SK-N-SH (cell line): ENCODE results near the gene CHMP1B. TPM values are rescaled to one million over a fixed set of nuclear protein-coding genes. Genes with fewer than 3 reads are reported as not detected.

Experiments used
- CTCF ChIA-PET: fragments of 300-600, 350-600 bp; formaldehyde crosslinking; extraction: SDS; loops from one replicate; lab custom pipeline; 2021; lab: Yijun Ruan, JAX
- POLR2A ChIA-PET: fragments of 350-600 bp; sonication (Branson Sonifier 250); formaldehyde crosslinking; extraction: SDS; loops from one replicate; lab custom pipeline; 2020; ENCODE audit warnings: antibody characterized with exemption, inconsistent platforms; lab: Yijun Ruan, JAX
- DNase-seq: peaks from one replicate; pipeline ENCODE4 v3.0.0; 2012
- H2AFZ ChIP-seq: fragments of 200-600 bp; sonication (generic); 2 replicates; pipeline ENCODE4 v1.8.1; 2016; ENCODE audit warnings: antibody characterized with exemption, mild to moderate bottlenecking, low read depth
- H3F3A ChIP-seq: fragments of 200-600 bp; sonication (generic); replicated peaks from 2 replicates; pipeline ENCODE3; 2016; ENCODE audit warnings: antibody characterized with exemption, mild to moderate bottlenecking; ENCODE audit not compliant: insufficient read depth
- H3K27ac ChIP-seq, 2 experiments: fragments of 200-500 bp in 1 of 2; fragments of 200-600 bp in 1 of 2; sonication (Bioruptor generic) in 1 of 2; sonication (generic), shearing (Covaris generic) in 1 of 2; 2 replicates each; pipeline versions ENCODE4 v1.5.1 to v1.6.1; 2014 to 2016; ENCODE audit warnings: low read depth in 2 of 2, inconsistent platforms in 1 of 2, low read length in 1 of 2, mild to moderate bottlenecking in 1 of 2, mixed read lengths in 1 of 2
- H3K27me3 ChIP-seq: fragments of 200-600 bp; sonication (generic), shearing (Covaris generic); 2 replicates; pipeline ENCODE4 v1.6.1; 2016; ENCODE audit warnings: mixed run types; ENCODE audit not compliant: insufficient read depth
- H3K36me3 ChIP-seq, 2 experiments: fragments of 200-500 bp in 1 of 2; fragments of 200-600 bp in 1 of 2; sonication (Bioruptor generic) in 1 of 2; sonication (generic) in 1 of 2; replicated peaks in 1 of 2; 2 replicates each; pipeline versions ENCODE3 to v1.5.1; 2014 to 2016; ENCODE audit warnings: low read length in 1 of 2, mild to moderate bottlenecking in 1 of 2; ENCODE audit not compliant: insufficient read depth in 2 of 2, control insufficient read depth in 1 of 2
- H3K4me1 ChIP-seq, 2 experiments: fragments of 200-500 bp in 1 of 2; fragments of 200-600 bp in 1 of 2; sonication (Bioruptor generic) in 1 of 2; sonication (generic), shearing (Covaris generic) in 1 of 2; 2 replicates each; pipeline versions ENCODE4 v1.5.1 to v1.6.1; 2014 to 2016; ENCODE audit warnings: low read depth in 1 of 2, low read length in 1 of 2, mixed run types in 1 of 2; ENCODE audit not compliant: insufficient read depth in 2 of 2, control insufficient read depth in 1 of 2
- H3K4me2 ChIP-seq: fragments of 200-600 bp; sonication (generic), shearing (Covaris generic); 2 replicates; pipeline ENCODE4 v1.6.1; 2017; ENCODE audit warnings: mixed run types
- H3K4me3 ChIP-seq, 2 experiments: fragments of 200-500 bp in 1 of 2; fragments of 200-600 bp in 1 of 2; sonication (Bioruptor generic) in 1 of 2; sonication (generic), shearing (Covaris generic) in 1 of 2; 2 replicates each; pipeline versions ENCODE4 v1.5.1 to v1.8.1; 2014 to 2016; ENCODE audit warnings: low read depth in 2 of 2, inconsistent platforms in 1 of 2, low read length in 1 of 2, mild to moderate bottlenecking in 1 of 2, mixed read lengths in 1 of 2, moderate library complexity in 1 of 2
- H3K79me2 ChIP-seq: fragments of 200-600 bp; sonication (generic); 2 replicates; pipeline ENCODE4 v1.8.1; 2017; ENCODE audit warnings: mild to moderate bottlenecking; ENCODE audit not compliant: insufficient read depth
- H3K9ac ChIP-seq: fragments of 200-600 bp; sonication (generic); 2 replicates; pipeline ENCODE4 v1.6.1; 2017; ENCODE audit warnings: mixed run types
- H3K9me2 ChIP-seq: fragments of 200-600 bp; sonication (generic); 2 replicates; pipeline ENCODE4 v1.6.1; 2017; ENCODE audit warnings: mixed run types
- H3K9me3 ChIP-seq: fragments of 200-600 bp; sonication (generic); 2 replicates; pipeline ENCODE4 v1.6.1; 2017; ENCODE audit warnings: mixed run types, mild to moderate bottlenecking, moderate library complexity
- H4K20me1 ChIP-seq: fragments of 200-600 bp; sonication (generic); 2 replicates; pipeline ENCODE4 v1.6.1; 2017; ENCODE audit warnings: mild to moderate bottlenecking, mixed run types; ENCODE audit not compliant: insufficient read depth
- CHD2 ChIP-seq: fragments of 150-350 bp; IDR thresholded peaks from 2 replicates; pipeline ENCODE4 v1.6.1; 2018; ENCODE audit warnings: low read length; ENCODE audit not compliant: partially characterized antibody
- EP300 ChIP-seq, 2 experiments: IDR thresholded peaks; 2 replicates each; pipeline versions ENCODE4 v1.4.0 to v1.6.1; 2012; ENCODE audit warnings: borderline replicate concordance in 1 of 2, low read depth in 1 of 2, low read length in 1 of 2
- EZH2phosphoT487 ChIP-seq: fragments of 200-600 bp; sonication (generic); IDR thresholded peaks from 2 replicates; pipeline ENCODE4 v1.6.1; 2017; ENCODE audit warnings: low read depth, mixed run types, mild to moderate bottlenecking, antibody characterized with exemption, moderate library complexity, borderline replicate concordance
- FOXJ3 ChIP-seq: sonication (generic); formaldehyde crosslinking; IDR thresholded peaks from 2 replicates; pipeline ENCODE4 v1.5.1; 2020; ENCODE audit warnings: mild to moderate bottlenecking, missing genetic modification reagents
- MXI1 ChIP-seq: IDR thresholded peaks from 2 replicates; pipeline ENCODE4 v1.6.1; 2012; ENCODE audit warnings: mild to moderate bottlenecking, low read depth, low read length, improper control_type of control experiment
- NFIC ChIP-seq: IDR thresholded peaks from 2 replicates; pipeline ENCODE4 v1.4.0; 2012; ENCODE audit warnings: borderline replicate concordance
- RAD21 ChIP-seq: IDR thresholded peaks from 2 replicates; pipeline ENCODE4 v1.6.1; 2012; ENCODE audit warnings: mild to moderate bottlenecking, low read length
- RFX5 ChIP-seq: IDR thresholded peaks from 2 replicates; pipeline ENCODE4 v1.6.1; 2012; ENCODE audit warnings: mild to moderate bottlenecking, improper control_type of control experiment, low read length
- TCF12 ChIP-seq: IDR thresholded peaks from 2 replicates; pipeline ENCODE4 v1.4.0; 2012
- TEAD4 ChIP-seq: IDR thresholded peaks from 2 replicates; pipeline ENCODE4 v1.4.0; 2012; ENCODE audit warnings: mild to moderate bottlenecking, borderline replicate concordance; ENCODE audit not compliant: insufficient read depth
- WGBS: methylation state at CpG from one replicate; pipeline ENCODE4 v1.1.6; 2017; ENCODE audit warnings: low lambda C conversion rate; 5-methylcytosine and 5-hydroxymethylcytosine counted together
- polyA plus RNA-seq, 3 experiments: library from polyadenylated mRNA; depleted of rRNA; stranded (reverse); fragments of >200 nt; gene quantifications; 2 replicates each; pipeline ENCODE4 v1.2.3, GENCODE V29; 2012
- TF ChIP-seq, protein P1 (sequence below): fragments of 200-600 bp; sonication (generic); IDR thresholded peaks from 2 replicates; pipeline ENCODE4 v1.6.1; 2017; ENCODE audit warnings: antibody characterized with exemption, mild to moderate bottlenecking, moderate library complexity
- TF ChIP-seq, protein P2 (sequence below): IDR thresholded peaks from 2 replicates; pipeline ENCODE4 v1.6.1; 2012; ENCODE audit warnings: mild to moderate bottlenecking, low read depth, low read length, moderate library complexity
- TF ChIP-seq, protein P3 (sequence below): IDR thresholded peaks from 2 replicates; pipeline ENCODE4 v1.4.0; 2012; ENCODE audit warnings: low read depth, borderline replicate concordance

CHMP1B gene
- polyA plus RNA-seq, 1 of the 3 experiments (the other 2 are of a cell fraction) = 52.4 TPM

DNA sequence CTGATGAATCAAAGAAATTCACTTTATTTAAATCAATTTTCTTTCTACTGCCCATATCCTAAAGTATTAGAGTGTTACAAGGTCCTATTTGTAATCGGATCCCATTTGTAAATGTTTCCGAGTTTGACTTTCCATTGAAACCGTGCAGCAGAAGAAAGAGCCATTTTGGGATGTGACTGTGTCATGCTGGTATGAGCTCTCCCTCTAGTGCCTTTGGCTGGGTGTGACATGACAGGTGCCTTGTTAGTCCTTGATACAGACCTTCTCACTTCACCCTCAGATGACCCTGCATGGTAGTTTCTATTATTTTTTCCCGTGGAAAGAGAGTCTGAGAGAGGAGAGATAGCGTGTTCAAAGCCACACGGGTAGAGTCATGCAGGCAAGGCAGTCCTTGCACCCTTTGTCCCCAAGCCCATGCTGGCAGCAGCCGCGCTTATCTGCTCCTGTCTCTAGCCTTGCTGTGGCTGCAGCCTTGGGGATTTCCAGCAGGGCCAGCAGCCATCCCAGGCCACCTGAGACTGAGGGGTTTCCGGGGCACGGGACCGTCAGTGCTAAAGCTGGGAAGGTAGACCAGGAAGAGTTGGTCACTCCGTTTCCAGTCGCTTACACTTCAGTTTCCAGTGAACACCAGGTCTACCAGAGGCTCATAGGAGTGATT lies 21.4 kb downstream of the CHMP1B start:
- ChIA-PET CTCF (interaction anchor here (1.1 kb wide), 1 partner anchor 33 kb away, joined by 3 read pairs; no protein-coding TSS in a partner anchor), POLR2A (no interaction called here)
- Histone ChIP-seq H3K4me2 (no peak overlapping the region), H3K9ac (no peak overlapping the region), H3K4me1 (no peaks in the 10 kb centered on the region), H3K36me3 (no peaks in the 10 kb centered on the region), H2AFZ (no peak overlapping the region), H3K9me3 (no peaks in the 10 kb centered on the region), H3F3A (no peaks in the 10 kb centered on the region), H3K27ac (no peak overlapping the region), H3K9me2 (no peaks in the 10 kb centered on the region), H3K4me3 (no peak overlapping the region), H4K20me1 (no peaks in the 10 kb centered on the region), H3K79me2 (no peaks in the 10 kb centered on the region), H3K27me3 (peaks cover 15% of the 10 kb centered on the region; the same call in 1 of the 2 replicates)
- no peak for DNase-seq
- WGBS = 14% methylated on average over 13 of the region's 13 CpGs
- TF ChIP-seq, protein P1, sequence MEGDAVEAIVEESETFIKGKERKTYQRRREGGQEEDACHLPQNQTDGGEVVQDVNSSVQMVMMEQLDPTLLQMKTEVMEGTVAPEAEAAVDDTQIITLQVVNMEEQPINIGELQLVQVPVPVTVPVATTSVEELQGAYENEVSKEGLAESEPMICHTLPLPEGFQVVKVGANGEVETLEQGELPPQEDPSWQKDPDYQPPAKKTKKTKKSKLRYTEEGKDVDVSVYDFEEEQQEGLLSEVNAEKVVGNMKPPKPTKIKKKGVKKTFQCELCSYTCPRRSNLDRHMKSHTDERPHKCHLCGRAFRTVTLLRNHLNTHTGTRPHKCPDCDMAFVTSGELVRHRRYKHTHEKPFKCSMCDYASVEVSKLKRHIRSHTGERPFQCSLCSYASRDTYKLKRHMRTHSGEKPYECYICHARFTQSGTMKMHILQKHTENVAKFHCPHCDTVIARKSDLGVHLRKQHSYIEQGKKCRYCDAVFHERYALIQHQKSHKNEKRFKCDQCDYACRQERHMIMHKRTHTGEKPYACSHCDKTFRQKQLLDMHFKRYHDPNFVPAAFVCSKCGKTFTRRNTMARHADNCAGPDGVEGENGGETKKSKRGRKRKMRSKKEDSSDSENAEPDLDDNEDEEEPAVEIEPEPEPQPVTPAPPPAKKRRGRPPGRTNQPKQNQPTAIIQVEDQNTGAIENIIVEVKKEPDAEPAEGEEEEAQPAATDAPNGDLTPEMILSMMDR = peak; percentile 53
- TF ChIP-seq FOXJ3 (CRISPR knock-in tag) = no peak
- TF ChIP-seq RAD21 = peak; percentile 61

DNA sequence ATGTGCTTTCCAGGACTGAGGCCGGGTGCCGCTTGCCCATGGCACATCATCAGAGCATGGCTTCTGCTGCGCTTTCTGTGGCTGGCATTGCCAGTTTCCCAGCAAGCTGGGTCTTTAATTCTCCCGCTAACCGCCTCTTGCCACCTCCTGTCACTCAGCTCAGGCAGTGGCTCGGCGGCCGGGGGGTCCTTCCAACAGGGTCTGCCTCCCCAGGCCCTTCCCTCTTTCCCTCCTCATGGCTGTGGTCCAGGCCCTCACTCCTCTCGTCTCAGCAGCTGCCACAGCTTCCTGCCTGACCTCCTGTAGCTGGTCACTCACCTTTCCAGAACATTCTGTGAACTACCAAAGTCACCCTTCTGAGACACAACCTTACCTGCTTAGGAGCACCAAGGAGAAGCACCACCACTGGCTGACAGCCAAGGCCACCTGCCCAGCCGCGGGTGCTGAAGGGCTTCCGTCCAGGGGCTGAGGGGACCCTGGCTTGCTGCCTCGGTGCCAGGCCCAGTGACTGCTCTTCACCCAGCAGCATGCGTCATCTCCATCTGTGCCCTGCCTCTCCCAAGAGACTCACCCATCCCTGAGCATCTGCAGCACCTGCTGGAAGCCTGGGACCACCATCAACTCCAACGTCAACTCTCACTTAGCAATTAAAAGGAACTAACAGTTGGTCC lies 22.6 kb downstream of the CHMP1B start:
- no peak for DNase-seq
- peaks cover 15% of the 10 kb centered on the region; the same call in 1 of the 2 replicates for H3K27me3 ChIP-seq
- no peaks in the 10 kb centered on the region for H4K20me1 ChIP-seq
- no peaks in the 10 kb centered on the region for H3K36me3 ChIP-seq
- no peak overlapping the region for H2AFZ ChIP-seq
- H3K4me1 ChIP-seq = no peaks in the 10 kb centered on the region
- no peak overlapping the region for H3K27ac ChIP-seq
- no peaks in the 10 kb centered on the region for H3K9me3 ChIP-seq
- no peaks in the 10 kb centered on the region for H3K79me2 ChIP-seq
- TF ChIP-seq, protein P2, sequence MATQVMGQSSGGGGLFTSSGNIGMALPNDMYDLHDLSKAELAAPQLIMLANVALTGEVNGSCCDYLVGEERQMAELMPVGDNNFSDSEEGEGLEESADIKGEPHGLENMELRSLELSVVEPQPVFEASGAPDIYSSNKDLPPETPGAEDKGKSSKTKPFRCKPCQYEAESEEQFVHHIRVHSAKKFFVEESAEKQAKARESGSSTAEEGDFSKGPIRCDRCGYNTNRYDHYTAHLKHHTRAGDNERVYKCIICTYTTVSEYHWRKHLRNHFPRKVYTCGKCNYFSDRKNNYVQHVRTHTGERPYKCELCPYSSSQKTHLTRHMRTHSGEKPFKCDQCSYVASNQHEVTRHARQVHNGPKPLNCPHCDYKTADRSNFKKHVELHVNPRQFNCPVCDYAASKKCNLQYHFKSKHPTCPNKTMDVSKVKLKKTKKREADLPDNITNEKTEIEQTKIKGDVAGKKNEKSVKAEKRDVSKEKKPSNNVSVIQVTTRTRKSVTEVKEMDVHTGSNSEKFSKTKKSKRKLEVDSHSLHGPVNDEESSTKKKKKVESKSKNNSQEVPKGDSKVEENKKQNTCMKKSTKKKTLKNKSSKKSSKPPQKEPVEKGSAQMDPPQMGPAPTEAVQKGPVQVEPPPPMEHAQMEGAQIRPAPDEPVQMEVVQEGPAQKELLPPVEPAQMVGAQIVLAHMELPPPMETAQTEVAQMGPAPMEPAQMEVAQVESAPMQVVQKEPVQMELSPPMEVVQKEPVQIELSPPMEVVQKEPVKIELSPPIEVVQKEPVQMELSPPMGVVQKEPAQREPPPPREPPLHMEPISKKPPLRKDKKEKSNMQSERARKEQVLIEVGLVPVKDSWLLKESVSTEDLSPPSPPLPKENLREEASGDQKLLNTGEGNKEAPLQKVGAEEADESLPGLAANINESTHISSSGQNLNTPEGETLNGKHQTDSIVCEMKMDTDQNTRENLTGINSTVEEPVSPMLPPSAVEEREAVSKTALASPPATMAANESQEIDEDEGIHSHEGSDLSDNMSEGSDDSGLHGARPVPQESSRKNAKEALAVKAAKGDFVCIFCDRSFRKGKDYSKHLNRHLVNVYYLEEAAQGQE = no peak
- TF ChIP-seq CHD2 (no peak), EZH2phosphoT487 (no peak), TEAD4 (no peak), RAD21 (no peak), NFIC (no peak), MXI1 (no peak), EP300 (IDR thresholded peaks at IDR 0.05; ENCODE audit: borderline replicate concordance in 1 of 2, low read depth in 1 of 2, low read length in 1 of 2) (no peak), TCF12 (no peak), RFX5 (no peak)
- TF ChIP-seq, protein P3, sequence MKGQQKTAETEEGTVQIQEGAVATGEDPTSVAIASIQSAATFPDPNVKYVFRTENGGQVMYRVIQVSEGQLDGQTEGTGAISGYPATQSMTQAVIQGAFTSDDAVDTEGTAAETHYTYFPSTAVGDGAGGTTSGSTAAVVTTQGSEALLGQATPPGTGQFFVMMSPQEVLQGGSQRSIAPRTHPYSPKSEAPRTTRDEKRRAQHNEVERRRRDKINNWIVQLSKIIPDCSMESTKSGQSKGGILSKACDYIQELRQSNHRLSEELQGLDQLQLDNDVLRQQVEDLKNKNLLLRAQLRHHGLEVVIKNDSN = no peak
- TF ChIP-seq, all 33 proteins: peak for 0
- WGBS = 51% methylated on average over 13 of the region's 15 CpGs
- ChIA-PET CTCF (interaction anchor here (0.7 kb wide), 1 partner anchor 1060 kb away, joined by 3 read pairs; no protein-coding TSS in a partner anchor), POLR2A (no interaction called here)
- Histone ChIP-seq H3K9ac (no peak overlapping the region), H3K4me2 (no peak overlapping the region), H3K9me2 (no peaks in the 10 kb centered on the region), H3K4me3 (no peak overlapping the region), H3F3A (no peaks in the 10 kb centered on the region)
